ENCODE results near the gene RNF207. TPM values are rescaled to one million over a fixed set of nuclear protein-coding genes. Genes with fewer than 3 reads are reported as not detected.

RNF207 gene
- total RNA-seq, 1 donor = 110 TPM

DNA sequence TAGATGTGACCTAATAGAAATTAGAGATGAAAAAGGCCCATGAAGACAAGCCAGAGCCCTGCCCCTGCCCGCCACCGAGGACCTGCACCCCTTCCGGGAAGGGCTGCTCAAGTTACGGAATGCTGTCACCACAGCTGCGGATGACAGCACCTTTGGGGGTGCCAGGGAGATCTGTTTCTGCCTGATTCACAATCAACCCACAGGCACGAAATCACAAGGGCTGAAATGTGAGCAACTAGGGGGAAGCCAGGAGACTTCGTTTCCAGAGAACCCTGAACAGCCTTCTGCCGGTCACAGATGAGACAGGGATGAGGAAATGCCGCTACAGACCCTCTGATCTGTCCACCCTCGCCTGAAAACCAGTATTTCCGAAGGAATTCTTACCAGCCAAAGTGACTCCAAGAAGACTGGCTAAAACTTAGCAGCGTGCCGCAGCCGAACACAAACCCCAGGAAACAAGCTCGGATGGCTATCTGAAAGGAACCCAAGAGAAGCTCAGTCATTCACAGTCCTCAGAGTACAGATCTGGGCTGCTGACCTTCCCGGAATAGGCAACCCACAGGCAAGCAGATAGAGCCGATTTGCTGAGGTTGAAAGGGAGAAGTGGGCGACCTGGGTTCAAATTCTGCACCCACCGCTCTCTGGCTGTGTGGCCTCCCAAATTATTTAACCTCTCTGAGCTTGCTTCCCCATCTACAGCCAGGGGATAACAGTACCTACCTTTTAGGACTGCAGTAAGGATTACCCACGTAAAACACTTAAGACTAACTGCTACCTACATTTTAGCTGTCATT, 28.8 kb downstream of the RNF207 start:
- TF ChIP-seq CTCF (IDR thresholded peaks at IDR 0.05; ENCODE audit: insufficient read depth, low read depth, low read length) = no peak
- peak; percentile 33 for DNase-seq (ENCODE audit: low read depth)
- H3K4me3 ChIP-seq (ENCODE audit: low read depth, low read length) = peak overlapping the region; percentile 83

- no peak for TF ChIP-seq CTCF (IDR thresholded peaks at IDR 0.05; ENCODE audit: insufficient read depth, low read depth, low read length)
- H3K4me3 ChIP-seq (ENCODE audit: low read depth, low read length) = peak overlapping the region; percentile 83
- DNase-seq (ENCODE audit: low read depth) = no peak
Measured at GRCh38 chr1:6235296-6235677, 29.4 kb downstream of the RNF207 start.

GRCh38 chr1:6237093-6237492, 31.2 kb downstream of the RNF207 start:
- DNase-seq (ENCODE audit: low read depth) = no peak
- TF ChIP-seq CTCF (IDR thresholded peaks at IDR 0.05; ENCODE audit: insufficient read depth, low read depth, low read length) = no peak
- H3K4me3 ChIP-seq (ENCODE audit: low read depth, low read length) = no peak overlapping the region

GRCh38 chr1:6239213-6239752, 33.4 kb downstream of the RNF207 start:
- no peak overlapping the region for H3K4me3 ChIP-seq (ENCODE audit: low read depth, low read length)
- DNase-seq (ENCODE audit: low read depth) = no peak
- TF ChIP-seq CTCF (IDR thresholded peaks at IDR 0.05; ENCODE audit: insufficient read depth, low read depth, low read length) = no peak

DNA sequence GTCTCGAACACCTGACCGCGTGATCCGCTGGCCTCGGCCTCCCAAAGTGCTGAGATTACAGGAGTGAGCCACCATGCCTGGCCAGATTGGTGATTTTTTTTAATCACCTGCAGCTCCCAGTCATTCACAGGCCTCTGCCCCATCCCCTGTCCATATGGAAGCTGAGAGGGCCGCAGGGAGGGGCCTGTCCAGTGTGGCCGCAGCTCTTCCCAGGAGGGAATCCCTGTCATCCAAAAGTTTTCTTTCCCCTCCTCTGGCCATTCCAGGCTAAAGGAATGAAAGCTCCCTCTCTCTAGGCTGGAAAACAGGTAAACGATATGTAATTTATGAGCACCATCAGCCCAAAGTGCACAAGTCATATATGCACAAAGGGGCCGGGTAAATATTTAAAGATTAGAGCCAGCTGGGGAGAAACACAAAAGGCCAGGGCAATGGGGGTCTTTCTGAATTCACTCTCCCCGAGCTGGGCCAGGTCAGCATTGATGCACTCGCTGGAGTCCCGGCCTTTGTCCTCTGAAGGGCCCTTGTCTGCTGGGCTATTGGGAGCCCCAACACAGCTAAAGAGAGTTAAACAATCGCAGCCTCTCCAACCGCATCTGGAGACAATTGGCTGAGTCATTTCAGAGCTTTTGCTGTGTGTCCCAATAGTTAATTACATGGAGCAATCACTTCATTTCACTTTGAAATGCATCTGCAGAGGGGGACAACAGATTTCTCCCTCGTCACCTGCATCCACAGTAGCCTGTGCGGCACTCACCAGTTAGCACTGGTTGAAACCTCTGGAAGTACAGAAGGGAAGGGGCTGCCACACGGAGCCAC, 34.2 kb downstream of the RNF207 start:
- peak; percentile 42 for DNase-seq (ENCODE audit: low read depth)
- no peak overlapping the region for H3K4me3 ChIP-seq (ENCODE audit: low read depth, low read length)
- TF ChIP-seq CTCF (IDR thresholded peaks at IDR 0.05; ENCODE audit: insufficient read depth, low read depth, low read length) = no peak

DNA sequence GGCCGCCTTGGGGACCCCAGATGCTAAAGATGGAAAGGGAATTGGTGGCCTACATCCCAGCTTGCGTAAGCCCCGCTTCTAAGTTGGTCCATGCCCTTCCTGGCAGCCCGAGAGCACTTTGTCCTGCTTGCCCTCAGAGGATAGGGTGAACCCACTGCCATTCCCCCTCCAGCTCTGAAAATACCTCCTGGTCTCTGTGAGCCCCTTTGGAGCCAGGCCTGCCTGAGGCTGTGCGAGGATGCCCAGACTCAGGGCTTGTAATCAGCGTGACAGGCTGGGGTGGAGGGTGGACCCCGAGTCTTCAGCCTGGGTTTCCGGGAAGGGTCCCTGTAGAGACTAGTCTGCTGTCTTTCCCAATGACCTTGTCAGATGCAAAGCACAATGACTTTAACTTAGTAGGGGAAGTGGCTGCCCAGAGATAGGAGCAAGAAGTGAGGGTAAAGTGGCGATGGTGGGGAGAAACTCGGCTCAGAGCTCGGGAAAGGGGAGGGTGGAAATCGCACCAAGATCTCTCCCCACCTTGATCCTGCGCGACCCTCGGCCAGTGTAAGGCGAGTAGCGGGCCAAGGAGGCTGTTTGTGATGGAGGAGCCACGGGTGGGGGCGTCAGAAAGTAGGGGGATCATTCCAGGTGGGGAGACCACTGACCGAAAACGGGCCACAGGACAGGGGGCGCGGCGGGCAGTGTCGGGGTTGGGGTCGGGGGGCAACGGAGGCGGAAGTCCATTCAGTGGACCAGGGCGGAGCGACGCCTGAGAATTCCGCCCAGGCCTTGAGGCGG, 35.4 kb downstream of the RNF207 start:
- no peak for DNase-seq (ENCODE audit: low read depth)

More for the DNA sequence above, 35.4 kb downstream of the RNF207 start:
- TF ChIP-seq CTCF (IDR thresholded peaks at IDR 0.05; ENCODE audit: insufficient read depth, low read depth, low read length) = no peak
- no peak overlapping the region for H3K4me3 ChIP-seq (ENCODE audit: low read depth, low read length)

All from fibroblast of villous mesenchyme (primary cell).